ENCODE measurements around the gene GALNT16.

DNA sequence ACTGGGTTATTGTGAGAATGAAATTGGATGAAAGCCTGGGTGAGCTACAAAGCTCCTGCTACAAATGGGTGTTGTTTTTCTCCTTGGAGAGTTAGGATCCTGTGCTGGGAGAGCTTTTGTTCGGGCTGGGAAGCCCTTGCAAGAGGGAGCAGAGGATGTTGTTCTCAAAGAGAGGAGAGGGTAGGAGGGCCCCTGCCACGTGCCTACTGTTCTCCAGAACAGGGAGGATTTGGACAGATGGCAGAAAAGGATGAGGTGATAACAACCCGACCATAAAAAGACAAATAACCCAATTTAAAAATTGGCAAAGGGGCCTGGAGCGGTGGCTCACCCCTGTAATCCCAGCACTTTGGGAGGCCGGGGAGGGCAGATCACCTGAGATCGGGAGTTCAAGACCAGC lies 68.8 kb downstream of the GALNT16 start:
- TF ChIP-seq, protein P1, sequence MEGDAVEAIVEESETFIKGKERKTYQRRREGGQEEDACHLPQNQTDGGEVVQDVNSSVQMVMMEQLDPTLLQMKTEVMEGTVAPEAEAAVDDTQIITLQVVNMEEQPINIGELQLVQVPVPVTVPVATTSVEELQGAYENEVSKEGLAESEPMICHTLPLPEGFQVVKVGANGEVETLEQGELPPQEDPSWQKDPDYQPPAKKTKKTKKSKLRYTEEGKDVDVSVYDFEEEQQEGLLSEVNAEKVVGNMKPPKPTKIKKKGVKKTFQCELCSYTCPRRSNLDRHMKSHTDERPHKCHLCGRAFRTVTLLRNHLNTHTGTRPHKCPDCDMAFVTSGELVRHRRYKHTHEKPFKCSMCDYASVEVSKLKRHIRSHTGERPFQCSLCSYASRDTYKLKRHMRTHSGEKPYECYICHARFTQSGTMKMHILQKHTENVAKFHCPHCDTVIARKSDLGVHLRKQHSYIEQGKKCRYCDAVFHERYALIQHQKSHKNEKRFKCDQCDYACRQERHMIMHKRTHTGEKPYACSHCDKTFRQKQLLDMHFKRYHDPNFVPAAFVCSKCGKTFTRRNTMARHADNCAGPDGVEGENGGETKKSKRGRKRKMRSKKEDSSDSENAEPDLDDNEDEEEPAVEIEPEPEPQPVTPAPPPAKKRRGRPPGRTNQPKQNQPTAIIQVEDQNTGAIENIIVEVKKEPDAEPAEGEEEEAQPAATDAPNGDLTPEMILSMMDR (IDR thresholded peaks at IDR 0.05; ENCODE audit: low read length): no peak
- no peak for TF ChIP-seq EZH2 (optimal IDR thresholded peaks at IDR 0.05; ENCODE audit: low read depth, low read length)
- TF ChIP-seq EZH2phosphoT487 (IDR thresholded peaks at IDR 0.05; ENCODE audit: low read length): no peak

Measured in MM.1S (cell line).